ENCODE measurements around the gene UBTD2. TPM values are rescaled to one million over a fixed set of nuclear protein-coding genes. Genes with fewer than 3 reads are reported as not detected.

The UBTD2 gene
- total RNA-seq, 1 experiment from 2014 or later, result 42.6 TPM

DNA sequence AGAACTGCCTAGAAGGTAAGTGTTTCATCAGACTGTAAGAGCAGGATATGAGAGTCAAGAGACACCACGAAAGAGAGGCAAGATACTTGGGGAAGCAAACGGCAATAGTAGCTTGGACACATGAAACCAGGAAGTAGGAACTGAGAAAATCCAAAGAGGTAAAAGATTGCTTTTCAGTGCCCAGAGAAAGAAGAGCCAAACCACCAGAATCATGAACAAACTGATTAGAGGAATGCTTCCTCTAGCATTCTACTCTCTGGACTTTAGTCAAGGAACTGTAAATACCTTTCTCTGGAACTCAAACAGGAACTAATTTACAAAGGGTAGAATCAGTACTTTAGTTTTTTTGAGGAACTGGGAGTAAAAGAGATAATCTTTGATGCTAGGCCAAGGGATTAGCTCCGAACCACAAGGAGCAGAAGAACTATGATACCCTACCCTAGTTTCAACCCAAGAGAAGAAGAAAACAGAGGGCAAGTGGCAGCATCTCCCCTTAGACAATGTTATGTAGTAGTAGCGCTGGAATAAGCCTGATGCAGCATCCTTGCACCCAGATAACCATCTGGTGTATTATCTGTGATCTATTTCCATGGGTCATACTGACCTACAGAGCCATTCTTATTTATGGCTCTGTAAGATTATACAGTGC, 48.3 kb downstream of the UBTD2 start:
- Histone ChIP-seq H3K23ac (ENCODE audit: insufficient read length, low read depth, low read length) (no peak overlapping the region), H4K8ac (replicated peaks; ENCODE audit: insufficient read length, low read depth, low read length) (no peak overlapping the region), H3K56ac (ENCODE audit: insufficient read length, low read depth, low read length) (no peak overlapping the region), H3K9ac (ENCODE audit: extremely low read depth, insufficient read length, low read length) (no peak overlapping the region), H2BK20ac (ENCODE audit: low read depth, low read length, poor library complexity, severe bottlenecking) (no peak overlapping the region), H3T11ph (ENCODE audit: low read length) (no peak overlapping the region), H3K9me3 (ENCODE audit: control insufficient read depth, low read depth, low read length) (no peaks in the 10 kb centered on the region), H3K23me2 (ENCODE audit: insufficient read length, low read depth, low read length, poor library complexity, severe bottlenecking) (no peaks in the 10 kb centered on the region), H4K20me1 (ENCODE audit: control insufficient read depth, insufficient read depth, insufficient read length) (no peaks in the 10 kb centered on the region), H3K18ac (ENCODE audit: insufficient read length, low read depth, low read length) (no peak overlapping the region), H2BK12ac (ENCODE audit: insufficient read length, low read depth, low read length) (no peak overlapping the region), H3K79me2 (ENCODE audit: insufficient read depth, low read length) (peaks cover 9% of the 10 kb centered on the region; the same call in 1 of the 2 replicates), H3K14ac (ENCODE audit: insufficient read depth, low read length) (no peak overlapping the region), H2BK15ac (ENCODE audit: low read depth, low read length) (no peak overlapping the region), H2AFZ (ENCODE audit: low read length) (no peak overlapping the region), H2BK120ac (ENCODE audit: low read depth, low read length, poor library complexity, severe bottlenecking) (no peak overlapping the region), H4K91ac (ENCODE audit: insufficient read length, low read depth, low read length) (no peak overlapping the region), H4K5ac (ENCODE audit: insufficient read length, low read depth, low read length) (no peak overlapping the region), H3K4ac (ENCODE audit: low read depth, low read length) (no peak overlapping the region), H3K4me1 (ENCODE audit: insufficient read depth, low read length) (no peaks in the 10 kb centered on the region; the same call in 1 of the 2 replicates), H3K27me3 (ENCODE audit: insufficient read depth, low read length) (no peaks in the 10 kb centered on the region), H3K27ac (ENCODE audit: insufficient read length, low read depth, low read length) (no peak overlapping the region), H2BK5ac (ENCODE audit: insufficient read length, low read length) (no peak overlapping the region), H3K79me1 (ENCODE audit: insufficient read depth, low read depth, low read length, poor library complexity, severe bottlenecking) (peaks cover 2% of the 10 kb centered on the region), H2AK5ac (ENCODE audit: insufficient read length, low read length) (no peak overlapping the region), H3K4me2 (ENCODE audit: insufficient read depth, insufficient read length, low read length) (no peak overlapping the region)
- Mint-ChIP-seq H3K36me3 (ENCODE audit: insufficient read depth in 1 of 3, low read depth in 3 of 3) (peaks cover 15 to 38% (median 32%) of the 10 kb centered on the region in 3 experiments; a peak in 6 of 7 replicates), H3K27ac (peak overlapping the region in 1 of 3 experiments; percentile 34; a peak in 2 of 7 replicates), H3K9me3 (no peaks in the 10 kb centered on the region), H3K27me3 (ENCODE audit: low read depth) (no peaks in the 10 kb centered on the region), H3K4me1 (peaks cover 25 to 26% of the 10 kb centered on the region in 2 experiments), H3K4me3 (no peak overlapping the region)
- TF ChIP-seq, protein P1, sequence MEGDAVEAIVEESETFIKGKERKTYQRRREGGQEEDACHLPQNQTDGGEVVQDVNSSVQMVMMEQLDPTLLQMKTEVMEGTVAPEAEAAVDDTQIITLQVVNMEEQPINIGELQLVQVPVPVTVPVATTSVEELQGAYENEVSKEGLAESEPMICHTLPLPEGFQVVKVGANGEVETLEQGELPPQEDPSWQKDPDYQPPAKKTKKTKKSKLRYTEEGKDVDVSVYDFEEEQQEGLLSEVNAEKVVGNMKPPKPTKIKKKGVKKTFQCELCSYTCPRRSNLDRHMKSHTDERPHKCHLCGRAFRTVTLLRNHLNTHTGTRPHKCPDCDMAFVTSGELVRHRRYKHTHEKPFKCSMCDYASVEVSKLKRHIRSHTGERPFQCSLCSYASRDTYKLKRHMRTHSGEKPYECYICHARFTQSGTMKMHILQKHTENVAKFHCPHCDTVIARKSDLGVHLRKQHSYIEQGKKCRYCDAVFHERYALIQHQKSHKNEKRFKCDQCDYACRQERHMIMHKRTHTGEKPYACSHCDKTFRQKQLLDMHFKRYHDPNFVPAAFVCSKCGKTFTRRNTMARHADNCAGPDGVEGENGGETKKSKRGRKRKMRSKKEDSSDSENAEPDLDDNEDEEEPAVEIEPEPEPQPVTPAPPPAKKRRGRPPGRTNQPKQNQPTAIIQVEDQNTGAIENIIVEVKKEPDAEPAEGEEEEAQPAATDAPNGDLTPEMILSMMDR (conservative IDR thresholded peaks at IDR 0.05), result no peak
- no CpG with 5 or more reads among the region's 4 CpGs for WGBS (ENCODE audit: extremely low coverage, insufficient read length, low lambda C conversion rate)
- no peak for DNase-seq
